Adrenal gland (tissue), 12 donors: Measurements from ENCODE around the gene ZDHHC14. TPM values are rescaled to one million over a fixed set of nuclear protein-coding genes. Genes with fewer than 3 reads are reported as not detected.
"Not testable (repeated sequence)": the region's sequence is repeated elsewhere in the genome, so short reads cannot be mapped to it uniquely, and the experiment has no call there.

Experiments used
- DNase-seq, 7 donors: peaks; one replicate each; pipeline ENCODE4 v3.0.0-alpha.2; 2019 to 2020
- H3K27ac ChIP-seq, 5 donors: fragments of 200-600 bp; sonication (generic) in 4 of 5; 1 replicate in 3 of 5; 2 replicates in 2 of 5; pipeline versions ENCODE4 v1.5.1 to v1.8.0; 2016 to 2020; ENCODE audit warnings: mild to moderate bottlenecking in 1 of 5
- H3K27me3 ChIP-seq: fragments of 200-600 bp; 2 replicates; pipeline ENCODE4 v1.8.0; 2021
- H3K36me3 ChIP-seq, 2 donors: fragments of 200-600 bp; replicated peaks in 1 of 2; 1 replicate in 1 of 2; 2 replicates in 1 of 2; pipeline versions ENCODE4 v1.5.1 to v1.8.0; 2018 to 2022
- H3K4me1 ChIP-seq, 2 donors: fragments of 200-600 bp; replicated peaks in 1 of 2; 1 replicate in 1 of 2; 2 replicates in 1 of 2; pipeline versions ENCODE4 v1.5.1 to v1.8.0; 2018 to 2021
- H3K4me3 ChIP-seq, 4 donors: fragments of 200-600 bp; sonication (generic) in 3 of 4; one replicate each; pipeline ENCODE4 v1.5.1; 2016 to 2018
- H3K9me3 ChIP-seq, 3 donors: fragments of 200-600 bp; sonication (generic) in 1 of 3; replicated peaks in 1 of 3; 1 replicate in 2 of 3; 2 replicates in 1 of 3; pipeline versions ENCODE4 v1.5.1 to v1.8.0; 2016 to 2021
- CTCF ChIP-seq, 6 experiments: fragments of 450-650 bp in 4 of 6; fragments of 200-600 bp in 2 of 6; sonication (generic) in 1 of 6; IDR thresholded peaks; 1 replicate in 5 of 6; 2 replicates in 1 of 6; pipeline versions ENCODE4 v1.5.1 to v1.8.0; 2016 to 2021; ENCODE audit warnings: antibody characterized with exemption in 6 of 6, mild to moderate bottlenecking in 2 of 6, moderate library complexity in 1 of 6
- POLR2A ChIP-seq, 2 donors: fragments of 450-650 bp; IDR thresholded peaks; one replicate each; pipeline ENCODE4 v1.6.1; 2017; ENCODE audit warnings: antibody characterized with exemption in 2 of 2, mild to moderate bottlenecking in 2 of 2, moderate library complexity in 1 of 2
- WGBS, 4 donors: extraction: QIAGEN DNeasy Blood & Tissue Kit in 2 of 4; methylation state at CpG; one replicate each; pipeline versions ENCODE4 v1.1.5 to v1.1.7; 2013 to 2017; 5-methylcytosine and 5-hydroxymethylcytosine counted together
- intact Hi-C, 2 donors: fragments of 100-400 bp; cut with DNase I; formaldehyde crosslinking; loops; one replicate each; pipeline versions ENCODE4 v1.14.1 to v1.15.0; 2022 to 2023
- polyA plus RNA-seq, 3 donors: library from polyadenylated mRNA; stranded (reverse); fragments of 200-250 nt in 2 of 3; fragments of 350-450 nt in 1 of 3; fragmentation: Illumina TruSeq in 1 of 3; extraction: RNeasy Lipid Tissue Mini Kit (QIAGEN cat#74804) in 1 of 3; gene quantifications; one replicate each; pipeline ENCODE4 v1.2.3, GENCODE V29; 2013 to 2014
- total RNA-seq, 9 donors: library from RNA; depleted of rRNA in 4 of 9; stranded (reverse); fragments of >200 nt in 4 of 9; fragments of 120-200 nt in 1 of 9; fragmentation: NEBNext Ultra II Directional in 1 of 9; extraction: Animal tissue kit (Norgen Biotek cat#: 25700) in 1 of 9; gene quantifications; one replicate each; pipeline versions ENCODE4 v1.1.0 to v1.2.4, GENCODE V29; 2013 to 2023
- donor health status: healthy with polysubstance abuse.
- donor health status: Bipolar disorder and iron deficiency.
- donor health status: DM: yes; HTN: yes; CAD: no.
- donor health status: DM: no; HTN: no; CAD: no.
- donor health status: DM: no; HTN: no; CAD: no.
- donor health status: DM: yes; HTN: yes; CAD: no.

Gene ZDHHC14
- total and polyA plus RNA-seq, 12 donors: 3.8 to 14.3 (median 8.8) TPM

GRCh38 chr6:157717340-157717748 is 336.4 kb downstream of the ZDHHC14 start:
- Histone ChIP-seq H3K4me1 (peaks cover 0 to 5% of the 10 kb centered on the region in 2 donors), H3K27ac (no peak overlapping the region), H3K36me3 (no peaks in the 10 kb centered on the region), H3K27me3 (no peaks in the 10 kb centered on the region), H3K9me3 (no peaks in the 10 kb centered on the region), H3K4me3 (no peak overlapping the region)
- no peak for TF ChIP-seq CTCF (IDR thresholded peaks at IDR 0.05)
- no peak for TF ChIP-seq POLR2A (IDR thresholded peaks at IDR 0.05)
- 77 to 84% (median 81%) methylated on average over 7 of the region's 7 CpGs for WGBS, 4 donors
- intact Hi-C loops: no loop called here
- DNase-seq: no peak

- Histone ChIP-seq H3K27ac (no peak overlapping the region), H3K4me1 (peaks cover 0 to 5% of the 10 kb centered on the region in 2 donors), H3K27me3 (no peaks in the 10 kb centered on the region), H3K4me3 (no peak overlapping the region), H3K36me3 (no peaks in the 10 kb centered on the region), H3K9me3 (no peaks in the 10 kb centered on the region)
- TF ChIP-seq POLR2A (IDR thresholded peaks at IDR 0.05): no peak
- no peak for TF ChIP-seq CTCF (IDR thresholded peaks at IDR 0.05)
- no peak for DNase-seq
- intact Hi-C loops: no loop called here
- 75 to 80% (median 78%) methylated on average over 4 to 7 of the region's 7 CpGs for WGBS, 4 donors
These were observed 337.7 kb downstream of the ZDHHC14 start for GRCh38 chr6:157718503-157719187.

GRCh38 chr6:157720964-157721363 is 340.0 kb downstream of the ZDHHC14 start:
- H3K4me3 ChIP-seq, H3K4me1 ChIP-seq, H3K27me3 ChIP-seq, DNase-seq, H3K36me3 ChIP-seq, H3K27ac ChIP-seq, intact Hi-C loops, H3K9me3 ChIP-seq: not testable (repeated sequence)
- 90 to 98% (median 94%) methylated on average over 6 of the region's 6 CpGs for WGBS, 4 donors

GRCh38 chr6:157721426-157721825 is 340.4 kb downstream of the ZDHHC14 start:
- no peak overlapping the region for H3K27ac ChIP-seq
- H3K4me3 ChIP-seq: no peak overlapping the region
- no peaks in the 10 kb centered on the region for H3K27me3 ChIP-seq
- no peak for DNase-seq
- WGBS, 4 donors: 91 to 94% (median 93%) methylated on average over 18 of the region's 18 CpGs
- H3K4me1 ChIP-seq: peaks cover 0 to under 1% of the 10 kb centered on the region in 2 donors
- TF ChIP-seq CTCF (IDR thresholded peaks at IDR 0.05): no peak
- no peak for TF ChIP-seq POLR2A (IDR thresholded peaks at IDR 0.05)
- intact Hi-C loops: no loop called here
- H3K9me3 ChIP-seq: no peaks in the 10 kb centered on the region
- no peaks in the 10 kb centered on the region for H3K36me3 ChIP-seq

- no peak overlapping the region for H3K27ac ChIP-seq
- no peaks in the 10 kb centered on the region for H3K9me3 ChIP-seq
- DNase-seq: no peak
- H3K4me1 ChIP-seq: peaks cover 0 to 3% of the 10 kb centered on the region in 2 donors
- H3K36me3 ChIP-seq: no peaks in the 10 kb centered on the region
- TF ChIP-seq POLR2A (IDR thresholded peaks at IDR 0.05) (no peak), CTCF (IDR thresholded peaks at IDR 0.05) (no peak)
- H3K27me3 ChIP-seq: no peaks in the 10 kb centered on the region
- 79 to 92% (median 87%) methylated on average over 8 of the region's 8 CpGs for WGBS, 4 donors
- intact Hi-C loops: no loop called here
- no peak overlapping the region for H3K4me3 ChIP-seq
These were observed 340.8 kb downstream of the ZDHHC14 start for GRCh38 chr6:157721830-157722229.
